PC-9 (cell line): ENCODE measurements around the gene ADGRA1. TPM values are rescaled to one million over a fixed set of nuclear protein-coding genes. Genes with fewer than 3 reads are reported as not detected.

Experiments used
- BruUV-seq: library from RNA; stranded (reverse); fragments of 400-500 nt; replicated peaks from 2 replicates; lab custom pipeline; 2021; lab: Mats Ljungman, UMichigan
- CTCF ChIA-PET: fragments of 300-600 bp; sonication (Branson Sonifier 250); formaldehyde crosslinking; loops from one replicate; lab custom pipeline; 2022; ENCODE audit warnings: antibody characterized with exemption; lab: Charles Lee
- POLR2A ChIA-PET: fragments of 300-600 bp; sonication (Branson Sonifier 250); formaldehyde crosslinking; loops from one replicate; lab custom pipeline; 2022; ENCODE audit warnings: antibody characterized with exemption; ENCODE audit not compliant: unreplicated experiment; lab: Charles Lee
- DNase-seq, 2 experiments: peaks; one replicate each; pipeline versions ENCODE4 v3.0.0 to v3.0.0-alpha.2; 2015 to 2022; ENCODE audit warnings: mixed read lengths in 1 of 2
- H2AFZ ChIP-seq: fragments of 200-600 bp; sonication (generic); 2 replicates; pipeline ENCODE4 v1.8.1; 2017; ENCODE audit warnings: antibody characterized with exemption
- H3F3A ChIP-seq: fragments of 200-600 bp; sonication (generic); 2 replicates; pipeline ENCODE4 v1.8.1; 2017; ENCODE audit warnings: antibody characterized with exemption, mild to moderate bottlenecking, low read depth; ENCODE audit not compliant: insufficient read depth
- H3K27ac ChIP-seq: fragments of 200-600 bp; sonication (generic); 2 replicates; pipeline ENCODE4 v1.6.1; 2016; ENCODE audit warnings: mixed run types
- H3K27me3 ChIP-seq: fragments of 200-600 bp; sonication (generic); 2 replicates; pipeline ENCODE4 v1.6.1; 2016; ENCODE audit warnings: low read depth, mixed run types; ENCODE audit not compliant: insufficient read depth
- H3K36me3 ChIP-seq: fragments of 200-600 bp; sonication (generic); 2 replicates; pipeline ENCODE4 v1.6.1; 2016; ENCODE audit warnings: low read depth, mixed run types
- H3K4me1 ChIP-seq: fragments of 200-600 bp; sonication (generic); replicated peaks from 2 replicates; pipeline ENCODE4 v1.6.1; 2016; ENCODE audit warnings: mixed run types; ENCODE audit not compliant: insufficient read depth
- H3K4me2 ChIP-seq: fragments of 200-600 bp; sonication (generic); 2 replicates; pipeline ENCODE4 v1.6.1; 2017; ENCODE audit warnings: mixed run types
- H3K4me3 ChIP-seq: fragments of 200-600 bp; sonication (generic); 2 replicates; pipeline ENCODE4 v1.6.1; 2016; ENCODE audit warnings: mixed run types
- H3K79me2 ChIP-seq: fragments of 200-600 bp; sonication (generic); 2 replicates; pipeline ENCODE4 v1.6.1; 2017; ENCODE audit warnings: low read depth, mixed run types
- H3K9me2 ChIP-seq: fragments of 200-600 bp; sonication (generic); 2 replicates; pipeline ENCODE4 v1.8.1; 2017; ENCODE audit warnings: mild to moderate bottlenecking; ENCODE audit not compliant: insufficient read depth
- H3K9me3 ChIP-seq: fragments of 200-600 bp; sonication (generic); 2 replicates; pipeline ENCODE4 v1.8.1; 2016; ENCODE audit warnings: low read depth; ENCODE audit not compliant: insufficient read depth
- H4K20me1 ChIP-seq: fragments of 200-600 bp; sonication (generic); 2 replicates; pipeline ENCODE4 v1.8.1; 2017; ENCODE audit not compliant: insufficient read depth
- CTCF ChIP-seq: fragments of 200-600 bp; sonication (generic); conservative IDR thresholded peaks from 2 replicates; pipeline ENCODE4 v1.6.1; 2017; ENCODE audit warnings: mixed run types, antibody characterized with exemption, mild to moderate bottlenecking, moderate library complexity
- EZH2 ChIP-seq: fragments of 200-600 bp; sonication (generic); IDR thresholded peaks from 2 replicates; pipeline ENCODE4 v1.8.0; 2017; ENCODE audit warnings: antibody characterized with exemption, low read depth
- intact Hi-C: fragments of 100-400 bp; cut with micrococcal nuclease; formaldehyde crosslinking; loops from one replicate; pipeline ENCODE4 v1.10.0; 2022; ENCODE audit not compliant: unreplicated experiment
- total RNA-seq: library from RNA; stranded (reverse); gene quantifications from 2 replicates; pipeline ENCODE4 v1.2.3, GENCODE V29; 2021

ADGRA1 gene
- total RNA-seq, 1 experiment from 2014 or later: not detected

GRCh38 chr10:133039803-133040165 lies 47.9 kb upstream of the ADGRA1 start:
- DNase-seq: no peak
- H3K36me3 ChIP-seq: no peaks in the 10 kb centered on the region
- BruUV-seq: no TSS peak
- no peaks in the 10 kb centered on the region for H3K9me3 ChIP-seq
- ChIA-PET POLR2A (no interaction called here), CTCF (no interaction called here)
- no peaks in the 10 kb centered on the region for H4K20me1 ChIP-seq
- no peak overlapping the region for H2AFZ ChIP-seq
- no peaks in the 10 kb centered on the region for H3K79me2 ChIP-seq
- no peaks in the 10 kb centered on the region for H3K9me2 ChIP-seq
- peaks cover 80% of the 10 kb centered on the region for H3K27me3 ChIP-seq
- intact Hi-C loops: no loop called here
- H3K4me1 ChIP-seq: no peaks in the 10 kb centered on the region
- H3K4me3 ChIP-seq: no peak overlapping the region
- TF ChIP-seq CTCF (no peak), EZH2 (no peak)
- no peak overlapping the region for H3K4me2 ChIP-seq
- no peaks in the 10 kb centered on the region for H3F3A ChIP-seq
- no peak overlapping the region for H3K27ac ChIP-seq

GRCh38 chr10:133040198-133040597 lies 47.5 kb upstream of the ADGRA1 start:
- CTCF ChIA-PET: no interaction called here

GRCh38 chr10:133041101-133041500 lies 46.6 kb upstream of the ADGRA1 start:
- POLR2A ChIA-PET: no interaction called here
- Histone ChIP-seq H3K79me2 (no peaks in the 10 kb centered on the region), H3K36me3 (no peaks in the 10 kb centered on the region), H3K27ac (no peak overlapping the region), H3K9me2 (no peaks in the 10 kb centered on the region), H3K4me1 (no peaks in the 10 kb centered on the region), H2AFZ (no peak overlapping the region), H3K4me3 (no peak overlapping the region), H3F3A (no peaks in the 10 kb centered on the region), H3K4me2 (no peak overlapping the region), H3K27me3 (peaks cover 78% of the 10 kb centered on the region), H4K20me1 (no peaks in the 10 kb centered on the region), H3K9me3 (no peaks in the 10 kb centered on the region)
- TF ChIP-seq EZH2: no peak
- TF ChIP-seq CTCF: no peak
- intact Hi-C loops: no loop called here
- CTCF ChIA-PET: no interaction called here
- BruUV-seq: no TSS peak
- DNase-seq: no peak

More at GRCh38 chr10:133040198-133040597, 47.5 kb upstream of the ADGRA1 start:
- no peaks in the 10 kb centered on the region for H3K36me3 ChIP-seq
- POLR2A ChIA-PET: no interaction called here
- H3K4me3 ChIP-seq: no peak overlapping the region
- H3K9me3 ChIP-seq: no peaks in the 10 kb centered on the region
- intact Hi-C loops: no loop called here
- DNase-seq: no peak
- no peak overlapping the region for H2AFZ ChIP-seq
- H3K4me1 ChIP-seq: no peaks in the 10 kb centered on the region
- peaks cover 79% of the 10 kb centered on the region for H3K27me3 ChIP-seq
- BruUV-seq: no TSS peak
- no peaks in the 10 kb centered on the region for H3F3A ChIP-seq
- no peaks in the 10 kb centered on the region for H3K79me2 ChIP-seq
- no peaks in the 10 kb centered on the region for H3K9me2 ChIP-seq
- H3K4me2 ChIP-seq: no peak overlapping the region
- H3K27ac ChIP-seq: no peak overlapping the region
- no peaks in the 10 kb centered on the region for H4K20me1 ChIP-seq
- TF ChIP-seq EZH2 (no peak), CTCF (no peak)
